OCI-LY7 (cell line): ENCODE data around the gene MS4A15. TPM values are rescaled to one million over a fixed set of nuclear protein-coding genes. Genes with fewer than 3 reads are reported as not detected.
A peak's percentile ranks its signal among the peaks of the same experiment; 100 is the strongest.
"Not testable (repeated sequence)": the region's sequence is repeated elsewhere in the genome, so short reads cannot be mapped to it uniquely, and the experiment has no call there.

ENCODE experiments used
- BruUV-seq: library from RNA; stranded (reverse); fragments of 400-500 nt; replicated peaks from 2 replicates; lab custom pipeline; 2021; lab: Mats Ljungman, UMichigan
- CTCF ChIA-PET: fragments of 300-600 bp; sonication (Branson Sonifier 250); formaldehyde crosslinking; loops from one replicate; lab custom pipeline; 2022; ENCODE audit warnings: antibody characterized with exemption; ENCODE audit not compliant: unreplicated experiment; lab: Charles Lee
- POLR2A ChIA-PET: fragments of 300-600 bp; sonication (Branson Sonifier 250); formaldehyde crosslinking; loops from one replicate; lab custom pipeline; 2022; ENCODE audit warnings: antibody characterized with exemption; lab: Charles Lee
- DNase-seq: peaks from one replicate; pipeline ENCODE4 v3.0.0-alpha.2; 2015; ENCODE audit warnings: low spot score
- H2AFZ ChIP-seq: fragments of 200-600 bp; sonication (generic), shearing (Covaris generic); 2 replicates; pipeline ENCODE4 v1.6.1; 2014; ENCODE audit warnings: mild to moderate bottlenecking, antibody characterized with exemption, low read length, moderate library complexity
- H3K27ac ChIP-seq: fragments of 200-600 bp; sonication (generic); 2 replicates; pipeline ENCODE4 v1.5.1; 2014; ENCODE audit warnings: mixed run types, low read depth, mild to moderate bottlenecking, moderate library complexity, low read length, inconsistent platforms; ENCODE audit not compliant: poor library complexity, severe bottlenecking
- H3K36me3 ChIP-seq: fragments of 200-600 bp; sonication (generic); 2 replicates; pipeline ENCODE4 v1.6.1; 2014; ENCODE audit warnings: mild to moderate bottlenecking, antibody characterized with exemption, low read length, moderate library complexity, mixed read lengths; ENCODE audit not compliant: insufficient read depth
- H3K4me1 ChIP-seq: fragments of 200-600 bp; sonication (generic); 2 replicates; pipeline ENCODE4 v1.5.1; 2014; ENCODE audit warnings: mild to moderate bottlenecking, low read length; ENCODE audit not compliant: insufficient read depth, poor library complexity, severe bottlenecking
- H3K4me2 ChIP-seq: fragments of 200-600 bp; sonication (generic); 2 replicates; pipeline ENCODE4 v1.6.1; 2014; ENCODE audit warnings: mild to moderate bottlenecking, low read length
- H3K4me3 ChIP-seq: fragments of 200-600 bp; sonication (generic); 2 replicates; pipeline ENCODE4 v1.5.1; 2014; ENCODE audit warnings: mild to moderate bottlenecking, low read depth, low read length; ENCODE audit not compliant: poor library complexity, severe bottlenecking
- H3K79me2 ChIP-seq: fragments of 200-600 bp; sonication (generic); 2 replicates; pipeline ENCODE4 v1.6.1; 2016; ENCODE audit warnings: low read depth, mild to moderate bottlenecking, low read length, moderate library complexity, mixed read lengths; ENCODE audit not compliant: insufficient read depth
- H3K9me2 ChIP-seq: fragments of 200-600 bp; sonication (generic); 2 replicates; pipeline ENCODE4 v1.6.1; 2016; ENCODE audit warnings: mild to moderate bottlenecking, low read length, mixed read lengths; ENCODE audit not compliant: insufficient read depth
- H3K9me3 ChIP-seq: fragments of 200-600 bp; sonication (generic); 2 replicates; pipeline ENCODE4 v1.6.1; 2014; ENCODE audit warnings: mild to moderate bottlenecking, mixed run types, low read length, mixed read lengths
- H4K20me1 ChIP-seq: fragments of 200-600 bp; sonication (generic); 2 replicates; pipeline ENCODE4 v1.6.1; 2014; ENCODE audit warnings: mild to moderate bottlenecking, antibody characterized with exemption, low read length, moderate library complexity, mixed read lengths; ENCODE audit not compliant: insufficient read depth
- EZH2phosphoT487 ChIP-seq: fragments of 200-600 bp; sonication (generic); IDR thresholded peaks from 2 replicates; pipeline ENCODE4 v1.6.1; 2018; ENCODE audit warnings: low read depth, borderline replicate concordance, mild to moderate bottlenecking, mixed run types, antibody characterized with exemption, low read length, moderate library complexity, mixed read lengths
- intact Hi-C: fragments of 100-400 bp; cut with micrococcal nuclease; formaldehyde crosslinking; loops from one replicate; pipeline ENCODE4 v1.10.0; 2022; ENCODE audit not compliant: unreplicated experiment
- total RNA-seq, 2 experiments: library from RNA; depleted of rRNA in 1 of 2; stranded (reverse); fragments of >200 nt in 1 of 2; shearing (Covaris generic) in 1 of 2; gene quantifications; 2 replicates each; pipeline ENCODE4 v1.2.3, GENCODE V29; 2014 to 2022
- TF ChIP-seq, protein P1 (sequence below): fragments of 200-600 bp; sonication (generic); conservative IDR thresholded peaks from 2 replicates; pipeline ENCODE4 v1.5.1; 2014; ENCODE audit warnings: mild to moderate bottlenecking, antibody characterized with exemption, low read length, moderate library complexity, mixed read lengths

Gene MS4A15
- total RNA-seq, 2 experiments from 2014 or later: not detected

DNA sequence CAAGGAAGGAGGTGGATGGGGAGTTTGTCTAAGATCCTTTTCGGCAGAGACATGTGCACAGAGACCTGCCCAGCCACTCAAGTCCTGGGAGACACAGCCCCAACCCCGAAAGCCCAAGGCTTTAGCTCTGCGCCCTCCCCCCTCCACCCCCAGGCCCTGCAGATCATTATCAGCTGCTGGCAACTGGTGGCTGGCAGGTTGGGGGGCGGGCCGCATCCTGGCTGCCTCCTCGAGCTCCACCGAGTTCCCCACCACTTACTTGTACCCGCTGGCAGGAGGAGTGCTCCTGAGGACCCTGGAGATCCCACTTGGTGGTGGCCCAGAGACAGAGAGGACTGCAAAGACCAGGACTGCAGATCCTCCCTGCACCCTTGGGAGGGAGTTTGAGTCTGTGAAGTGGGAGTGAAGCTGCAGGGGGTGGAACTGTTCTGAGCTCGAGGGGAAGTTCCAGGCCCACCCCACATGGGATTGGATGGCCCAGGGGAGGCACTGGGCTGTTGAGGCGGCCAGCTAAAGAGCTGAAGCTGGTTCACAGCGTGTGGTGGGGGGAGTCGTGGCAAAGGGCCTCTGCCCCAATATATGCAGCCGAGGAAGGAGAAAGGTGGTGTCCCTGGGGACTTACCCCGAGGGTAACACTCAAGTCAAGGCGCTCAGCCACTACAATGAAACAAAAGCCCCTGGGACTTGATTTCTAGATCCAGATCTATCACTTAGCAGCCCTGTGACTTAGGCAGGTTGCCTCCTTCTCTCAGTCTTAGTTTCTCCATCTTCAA lies 65.3 kb downstream of the MS4A15 start:
- peak; percentile 23 for DNase-seq
- no peak overlapping the region for H3K27ac ChIP-seq

DNA sequence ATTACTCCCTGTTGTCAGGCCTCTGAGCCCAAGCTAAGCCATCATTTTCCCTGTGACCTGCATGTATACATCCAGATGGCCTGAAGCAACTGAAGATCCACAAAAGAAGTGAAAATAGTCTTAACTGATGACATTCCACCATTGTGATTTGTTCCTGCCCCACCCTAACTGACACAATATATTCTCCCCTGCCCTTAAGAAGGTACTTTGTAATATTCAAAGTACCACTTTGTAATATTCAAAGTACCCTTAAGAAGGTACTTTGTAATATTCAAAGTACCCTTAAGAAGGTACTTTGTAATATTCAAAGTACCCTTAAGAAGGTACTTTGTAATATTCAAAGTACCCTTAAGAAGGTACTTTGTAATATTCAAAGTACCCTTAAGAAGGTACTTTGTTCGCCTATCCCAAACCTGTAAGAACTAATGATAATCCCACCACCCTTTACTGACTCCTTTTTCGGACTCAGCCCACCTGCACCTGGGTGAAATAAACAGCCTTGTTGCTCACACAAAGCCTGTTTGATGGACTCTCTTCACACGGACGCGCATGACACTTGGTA lies 67.2 kb downstream of the MS4A15 start:
- H4K20me1 ChIP-seq, intact Hi-C loops, H3K9me2 ChIP-seq, H3K79me2 ChIP-seq, DNase-seq, BruUV-seq, H2AFZ ChIP-seq, H3K36me3 ChIP-seq, H3K27ac ChIP-seq, H3K9me3 ChIP-seq, H3K4me1 ChIP-seq, POLR2A ChIA-PET, H3K4me2 ChIP-seq, H3K4me3 ChIP-seq, CTCF ChIA-PET: not testable (repeated sequence)

More for the DNA sequence above, 65.3 kb downstream of the MS4A15 start:
- Histone ChIP-seq H3K9me2 (no peaks in the 10 kb centered on the region), H3K79me2 (no peaks in the 10 kb centered on the region), H3K9me3 (peaks cover 3% of the 10 kb centered on the region; the same call in 1 of the 2 replicates), H3K4me2 (no peak overlapping the region), H3K4me1 (no peaks in the 10 kb centered on the region), H3K4me3 (no peak overlapping the region), H2AFZ (no peak overlapping the region), H3K36me3 (no peaks in the 10 kb centered on the region), H4K20me1 (no peaks in the 10 kb centered on the region)
- POLR2A ChIA-PET: no interaction called here
- intact Hi-C loops: no loop called here
- CTCF ChIA-PET: interaction anchor here (0.8 kb wide), 1 partner anchor 9 kb away, joined by 3 read pairs; no protein-coding TSS in a partner anchor
- no TSS peak for BruUV-seq
- TF ChIP-seq EZH2phosphoT487: no peak
- TF ChIP-seq, protein P1, sequence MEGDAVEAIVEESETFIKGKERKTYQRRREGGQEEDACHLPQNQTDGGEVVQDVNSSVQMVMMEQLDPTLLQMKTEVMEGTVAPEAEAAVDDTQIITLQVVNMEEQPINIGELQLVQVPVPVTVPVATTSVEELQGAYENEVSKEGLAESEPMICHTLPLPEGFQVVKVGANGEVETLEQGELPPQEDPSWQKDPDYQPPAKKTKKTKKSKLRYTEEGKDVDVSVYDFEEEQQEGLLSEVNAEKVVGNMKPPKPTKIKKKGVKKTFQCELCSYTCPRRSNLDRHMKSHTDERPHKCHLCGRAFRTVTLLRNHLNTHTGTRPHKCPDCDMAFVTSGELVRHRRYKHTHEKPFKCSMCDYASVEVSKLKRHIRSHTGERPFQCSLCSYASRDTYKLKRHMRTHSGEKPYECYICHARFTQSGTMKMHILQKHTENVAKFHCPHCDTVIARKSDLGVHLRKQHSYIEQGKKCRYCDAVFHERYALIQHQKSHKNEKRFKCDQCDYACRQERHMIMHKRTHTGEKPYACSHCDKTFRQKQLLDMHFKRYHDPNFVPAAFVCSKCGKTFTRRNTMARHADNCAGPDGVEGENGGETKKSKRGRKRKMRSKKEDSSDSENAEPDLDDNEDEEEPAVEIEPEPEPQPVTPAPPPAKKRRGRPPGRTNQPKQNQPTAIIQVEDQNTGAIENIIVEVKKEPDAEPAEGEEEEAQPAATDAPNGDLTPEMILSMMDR: no peak

DNA sequence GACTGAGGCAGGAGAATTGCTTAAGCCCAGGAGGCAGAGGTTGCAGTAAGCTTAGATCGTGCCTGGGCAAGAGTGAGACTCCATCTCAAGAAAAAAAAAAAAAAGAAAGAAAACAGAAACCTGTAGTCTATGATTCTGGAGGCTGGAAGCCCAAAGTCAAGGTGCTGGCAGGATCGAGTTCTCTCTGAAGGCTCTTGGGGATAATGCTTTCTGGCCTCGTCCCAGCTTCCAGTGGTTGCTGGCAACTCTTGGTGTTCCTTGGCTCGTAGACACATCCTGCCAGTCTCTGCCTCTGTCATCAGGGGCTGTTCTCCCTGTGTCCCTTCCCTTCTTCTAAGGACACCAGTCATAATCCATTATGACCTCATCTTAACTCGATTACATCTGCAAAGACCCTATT lies 68.5 kb downstream of the MS4A15 start:
- no peaks in the 10 kb centered on the region for H3K4me1 ChIP-seq
- ChIA-PET POLR2A (no interaction called here), CTCF (no interaction called here)
- H3K4me2 ChIP-seq: no peak overlapping the region
- no peak overlapping the region for H3K27ac ChIP-seq
- H3K4me3 ChIP-seq: no peak overlapping the region
- H2AFZ ChIP-seq: no peak overlapping the region
- H4K20me1 ChIP-seq: no peaks in the 10 kb centered on the region
- DNase-seq: no peak
- intact Hi-C loops: no loop called here
- BruUV-seq: no TSS peak
- H3K9me3 ChIP-seq: no peaks in the 10 kb centered on the region
- H3K36me3 ChIP-seq: no peaks in the 10 kb centered on the region
- H3K9me2 ChIP-seq: no peaks in the 10 kb centered on the region
- no peak for TF ChIP-seq EZH2phosphoT487
- TF ChIP-seq, protein P1: no peak
- H3K79me2 ChIP-seq: no peaks in the 10 kb centered on the region
